Sigmoid colon (tissue), 3 donors: ENCODE results near the gene PIM3.

Experiments
- CTCF ChIP-seq, 4 experiments: fragments of 450-650 bp in 3 of 4; fragments of 200-600 bp in 1 of 4; IDR thresholded peaks; one replicate each; pipeline ENCODE4 v1.5.1; 2016 to 2019; ENCODE audit warnings: antibody characterized with exemption in 4 of 4, mild to moderate bottlenecking in 3 of 4, moderate library complexity in 2 of 4
- POLR2A ChIP-seq, 2 donors: fragments of 450-650 bp; IDR thresholded peaks; one replicate each; pipeline ENCODE4 v1.6.1; 2016; ENCODE audit warnings: antibody characterized with exemption in 2 of 2, mild to moderate bottlenecking in 2 of 2, moderate library complexity in 2 of 2

GRCh38 chr22:49994361-49995040 is 33.9 kb downstream of the PIM3 start:
- no peak for TF ChIP-seq CTCF (IDR thresholded peaks at IDR 0.05)
- no peak for TF ChIP-seq POLR2A (IDR thresholded peaks at IDR 0.05)
